DMS53 (cell line): ENCODE results near the gene TMEM179B.
"Not testable (repeated sequence)": the region's sequence is repeated elsewhere in the genome, so short reads cannot be mapped to it uniquely, and the experiment has no call there.

ENCODE experiments used
- DNase-seq: peaks from one replicate; lab custom pipeline; 2025; lab: John Stamatoyannopoulos, UW

Gene TMEM179B, protein sequence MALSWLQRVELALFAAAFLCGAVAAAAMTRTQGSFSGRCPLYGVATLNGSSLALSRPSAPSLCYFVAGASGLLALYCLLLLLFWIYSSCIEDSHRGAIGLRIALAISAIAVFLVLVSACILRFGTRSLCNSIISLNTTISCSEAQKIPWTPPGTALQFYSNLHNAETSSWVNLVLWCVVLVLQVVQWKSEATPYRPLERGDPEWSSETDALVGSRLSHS

DNA sequence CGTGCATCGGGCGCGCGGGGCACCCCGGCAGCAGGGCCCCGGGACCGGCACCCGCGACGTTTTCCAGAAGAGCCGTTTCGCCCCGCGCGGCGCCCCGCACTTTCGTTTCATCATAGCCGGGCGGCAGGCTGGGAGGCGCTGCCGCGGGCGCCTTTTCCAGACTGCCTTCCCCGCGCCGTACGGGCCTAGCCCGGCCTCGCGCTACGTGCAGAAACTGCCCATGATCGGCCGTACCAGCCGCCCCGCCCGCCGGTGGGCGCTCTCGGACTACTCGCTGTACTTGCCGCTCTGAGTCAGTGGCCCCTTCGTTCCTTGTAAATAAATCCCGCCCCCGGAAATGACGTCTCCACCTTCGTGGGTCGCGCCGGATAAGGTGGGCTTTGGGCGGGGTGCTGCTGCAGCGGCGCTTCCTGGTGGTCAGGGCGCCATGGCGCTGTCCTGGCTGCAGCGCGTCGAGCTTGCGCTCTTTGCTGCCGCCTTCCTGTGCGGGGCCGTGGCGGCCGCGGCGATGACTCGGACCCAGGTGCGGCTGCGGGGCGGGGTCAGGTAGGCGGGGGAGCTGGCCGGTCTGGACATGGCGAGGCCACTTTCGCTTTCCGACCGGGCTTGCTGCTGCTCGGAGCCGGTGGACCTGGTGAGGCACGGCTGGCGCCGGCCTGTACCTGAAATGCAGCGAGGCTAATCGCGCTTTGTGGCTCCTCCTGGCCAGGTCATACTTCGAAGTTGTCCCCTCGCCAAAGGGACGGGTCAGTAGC lies at the start of gene TMEM179B:
Gene TMEM179B, plus strand, starts transcription at position 398 of the 755 bp plus-strand sequence. Its CDS starts 30 bp downstream, at position 428.
- DNase-seq: peak; percentile 99

DNA sequence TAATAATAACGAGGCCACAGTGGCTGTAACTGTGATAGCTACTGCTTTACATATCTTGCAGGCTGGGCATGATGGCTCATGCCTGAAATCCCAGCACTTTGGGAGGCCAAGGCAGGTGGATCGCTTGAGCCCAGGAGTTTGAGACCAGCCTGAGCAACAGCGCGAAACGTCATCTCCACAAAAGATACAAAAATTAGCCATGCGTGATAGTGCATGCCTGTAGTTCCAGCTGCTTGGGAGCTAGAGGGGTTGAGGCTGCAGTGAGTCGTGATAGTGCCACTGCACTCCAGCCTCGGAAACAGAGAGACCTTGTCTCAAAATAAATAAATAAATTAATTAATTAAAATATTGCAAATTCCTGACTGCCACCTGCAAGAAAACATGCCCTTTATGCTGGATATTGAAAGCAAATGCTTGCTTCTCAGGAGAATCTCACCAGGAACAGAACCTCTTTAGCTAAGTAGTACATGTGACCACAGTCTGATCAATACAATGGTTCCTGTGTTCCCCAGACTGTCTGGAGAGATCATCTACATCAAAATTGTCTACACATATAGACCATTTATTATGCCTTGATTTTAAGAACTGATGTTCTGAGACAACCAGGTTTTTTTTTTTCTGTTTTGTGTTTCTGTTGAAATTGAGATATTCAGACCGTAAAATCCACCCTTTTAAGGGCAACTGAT lies 39.6 kb upstream of the TMEM179B start:
- DNase-seq: no peak

DNA sequence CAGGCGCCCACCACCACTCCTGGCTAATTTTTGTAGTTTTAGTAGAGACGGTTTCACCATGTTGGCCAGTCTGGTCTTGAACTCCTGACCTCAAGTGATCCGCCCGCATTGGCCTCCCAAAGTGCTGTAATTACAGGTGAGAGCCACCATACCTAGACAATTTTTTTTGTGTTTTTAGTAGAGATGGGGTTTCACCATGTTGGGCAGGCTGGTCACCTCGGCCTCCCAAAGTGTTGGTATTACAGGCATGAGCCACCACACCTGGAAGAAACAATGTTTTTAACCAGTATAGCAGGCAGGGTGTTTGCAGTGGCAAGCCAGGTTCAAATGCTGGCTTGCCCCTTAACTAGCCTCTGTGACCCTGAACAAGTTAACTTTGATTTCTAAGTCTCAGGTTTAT lies 37.3 kb upstream of the TMEM179B start:
- not testable (repeated sequence) for DNase-seq

DNA sequence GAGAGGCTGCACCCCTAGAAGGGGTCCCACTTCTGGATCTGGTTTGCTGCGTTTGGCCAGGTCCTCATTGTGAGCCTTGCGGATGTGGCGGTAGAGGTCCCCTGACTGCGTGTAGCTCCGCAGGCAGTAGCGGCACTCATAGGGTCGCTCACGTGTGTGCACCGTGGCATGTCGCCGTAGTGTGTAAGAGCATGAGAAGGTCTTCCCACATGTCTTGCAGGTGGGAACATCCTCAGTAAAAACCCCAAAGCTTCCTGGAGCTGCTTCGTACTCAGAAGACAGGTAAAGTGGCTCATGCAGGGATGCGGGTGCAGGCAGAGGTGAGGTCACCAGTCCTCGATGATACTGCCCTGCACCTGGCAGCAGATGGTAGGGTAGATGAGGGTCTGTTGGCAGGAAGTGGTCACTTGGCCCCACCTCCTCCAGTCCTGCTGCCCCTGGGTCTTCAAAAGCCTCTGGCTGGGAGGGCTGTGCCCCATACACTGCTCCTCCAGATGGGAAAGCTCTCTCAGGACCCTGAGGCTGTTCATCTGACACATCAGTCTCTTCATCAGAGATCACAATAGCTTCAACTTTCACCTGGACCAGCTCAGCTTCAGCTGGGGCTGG lies 34.9 kb upstream of the TMEM179B start:
- no peak for DNase-seq

DNA sequence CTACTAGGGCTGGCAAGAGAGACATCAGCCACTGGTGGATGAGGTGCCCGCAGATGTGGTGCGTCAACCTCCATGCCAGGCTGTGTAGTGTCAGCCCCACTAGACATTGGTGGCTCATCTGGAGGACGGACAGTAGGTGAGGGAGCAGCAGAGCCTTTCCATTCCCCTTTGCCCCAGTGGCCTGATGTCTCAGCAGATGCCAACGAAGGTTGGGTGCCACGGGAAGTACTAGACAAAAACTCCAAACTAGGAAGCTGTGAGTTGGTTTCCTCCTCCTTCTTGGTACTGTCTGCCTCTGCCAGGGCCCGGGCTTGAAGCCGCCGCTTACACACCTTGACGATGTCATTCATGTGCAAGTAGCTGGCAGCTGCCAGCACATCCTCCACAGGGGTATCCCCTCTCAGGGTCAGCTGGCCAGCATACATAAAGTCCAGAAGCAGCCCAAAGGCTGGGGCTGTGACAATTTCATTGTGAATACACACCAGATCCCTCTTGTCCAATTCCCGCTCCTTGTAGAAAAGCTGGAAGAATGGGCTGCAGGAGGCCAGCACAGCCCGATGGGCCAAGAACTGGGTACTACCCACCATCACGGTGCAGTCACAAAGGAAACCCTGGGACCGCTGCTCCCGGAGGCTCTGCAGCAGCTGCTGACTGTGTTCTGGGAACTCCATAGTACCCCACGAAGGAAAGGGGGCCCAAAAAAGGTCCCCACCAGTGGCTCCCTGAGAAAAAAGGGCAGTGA lies 34.0 kb upstream of the TMEM179B start:
- DNase-seq: no peak

DNA sequence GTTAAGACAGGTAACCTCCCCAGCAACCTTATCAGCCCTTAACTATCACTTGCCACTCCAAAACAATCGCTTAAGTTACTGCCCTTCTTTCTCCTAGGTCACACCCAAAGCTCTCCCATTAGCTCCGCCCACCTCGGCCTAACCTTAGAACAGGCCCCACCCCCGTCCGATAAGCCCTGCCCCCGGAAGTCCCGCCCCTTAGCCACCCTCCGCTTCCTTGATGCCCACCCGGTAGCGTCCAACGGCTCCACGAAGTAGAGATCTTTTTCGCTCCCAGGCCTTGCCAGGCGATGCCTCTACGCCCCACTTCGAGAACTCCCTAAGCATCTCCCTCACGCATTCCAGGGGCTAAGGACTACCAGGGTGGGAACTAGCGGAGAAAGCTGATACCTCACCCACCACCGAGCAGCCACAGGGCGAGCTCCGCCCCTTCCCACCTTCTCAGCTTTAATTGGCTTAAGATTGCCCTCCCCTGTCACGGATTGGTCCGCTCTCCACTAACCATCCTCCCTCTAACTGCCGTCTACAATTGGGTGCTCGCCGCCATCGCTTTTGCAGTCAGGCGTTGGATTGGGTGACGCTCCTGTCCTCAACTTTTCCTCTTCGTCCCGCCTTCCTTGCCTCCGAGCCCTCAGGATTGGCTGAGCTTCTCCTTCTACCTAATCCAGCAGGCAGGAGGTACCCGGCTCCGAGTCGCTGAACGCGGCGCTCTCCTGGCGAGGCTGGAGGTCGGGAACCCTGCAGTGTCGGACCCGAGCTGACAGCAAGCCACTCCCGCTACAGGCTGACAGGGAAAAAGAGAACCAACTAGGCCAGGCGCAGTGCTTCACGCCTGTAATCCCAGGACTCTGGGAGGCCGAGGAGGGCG lies 33.2 kb upstream of the TMEM179B start, which contains the start of gene ZBTB3:
Gene ZBTB3, minus strand, starts transcription at position 425 of the 868 bp plus-strand sequence. CDS start 496 bp downstream, outside the sequence.
- DNase-seq: peak; percentile 100

DNA sequence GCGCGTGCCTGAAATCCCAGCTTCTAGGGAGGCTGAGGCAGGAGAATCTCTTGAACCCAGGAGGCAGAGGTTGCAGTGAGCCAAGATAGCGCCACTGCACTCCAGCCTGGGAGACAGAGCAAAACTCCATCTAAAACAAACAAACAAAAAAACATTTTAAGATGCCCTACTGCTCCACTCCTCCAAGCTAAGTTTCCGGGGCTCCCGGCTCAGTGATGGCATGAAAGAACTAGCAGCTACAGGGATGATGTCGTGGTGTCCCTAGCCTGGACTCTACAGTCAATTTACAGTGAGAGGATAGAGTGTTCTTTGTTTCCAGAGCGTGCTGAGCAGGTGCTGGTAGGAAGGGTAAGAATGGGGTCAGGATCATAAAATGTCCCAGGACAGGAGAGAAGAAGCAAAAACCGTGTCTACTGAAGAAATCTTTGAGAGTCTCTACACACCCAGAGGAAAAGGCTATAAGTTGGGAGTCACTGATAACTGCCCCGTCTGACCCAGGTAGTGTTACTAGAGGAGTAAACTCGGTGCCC lies 32.1 kb upstream of the TMEM179B start:
- DNase-seq: no peak

DNA sequence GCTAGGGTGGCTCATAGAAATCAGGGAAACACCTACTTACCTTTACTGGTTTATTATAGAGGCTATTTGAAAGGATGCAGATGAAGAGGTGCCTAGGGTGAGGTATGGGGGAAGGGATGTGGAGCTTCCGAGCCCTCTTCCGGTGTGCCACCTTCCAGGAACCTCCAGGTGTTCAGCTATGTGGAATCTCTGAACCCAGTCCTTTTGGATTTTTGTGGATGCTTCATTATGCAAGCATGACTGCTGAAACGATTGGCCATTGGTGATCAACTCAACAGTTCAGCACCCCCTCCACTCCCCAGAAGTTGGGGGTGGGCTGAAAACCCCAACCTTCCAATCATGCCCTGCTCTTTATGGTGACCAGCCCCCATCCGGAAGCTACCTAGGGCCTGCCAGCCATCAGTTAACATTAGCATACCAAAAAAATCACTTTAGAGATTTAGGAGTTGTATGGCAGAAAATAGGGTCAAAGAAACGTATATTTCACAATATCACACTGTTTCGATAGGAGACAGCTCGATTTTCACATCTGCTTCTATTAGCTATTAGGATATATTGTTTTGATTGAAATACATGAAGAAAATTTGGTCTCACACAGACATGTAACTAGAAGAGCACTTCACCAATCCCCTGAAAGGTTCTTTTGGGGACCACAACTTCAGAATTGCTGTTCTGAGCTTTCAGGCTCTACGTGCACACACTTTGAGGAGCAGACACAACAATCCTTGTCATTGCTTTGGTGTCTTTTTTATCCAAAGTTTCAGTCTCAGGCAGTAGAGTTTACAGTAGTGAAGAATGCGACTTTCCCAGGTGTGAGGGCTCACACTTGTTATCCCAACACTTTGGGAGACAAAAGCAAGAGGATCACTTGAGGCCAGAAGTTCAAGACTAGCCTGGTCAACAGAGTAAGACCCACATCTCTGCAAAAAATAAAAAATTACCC lies 29.1 kb upstream of the TMEM179B start:
- DNase-seq: no peak

DNA sequence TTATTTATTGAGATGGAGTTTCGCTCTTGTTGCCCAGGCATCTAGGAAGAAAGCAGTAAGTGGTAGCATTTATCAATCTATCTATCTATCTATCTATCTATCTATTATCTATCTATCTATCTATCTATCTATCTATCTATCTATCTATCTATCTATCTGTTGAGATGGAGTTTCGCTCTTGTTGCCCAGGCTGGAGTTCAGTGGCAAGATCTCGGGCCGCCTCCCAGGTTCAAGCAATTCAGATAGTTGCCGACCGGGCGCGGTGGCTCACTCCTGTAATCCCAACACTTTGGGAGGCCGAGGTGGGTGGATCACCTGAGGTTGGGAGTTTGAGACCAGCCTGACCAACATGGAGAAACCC lies 26.4 kb upstream of the TMEM179B start:
- peak; percentile 46 for DNase-seq

DNA sequence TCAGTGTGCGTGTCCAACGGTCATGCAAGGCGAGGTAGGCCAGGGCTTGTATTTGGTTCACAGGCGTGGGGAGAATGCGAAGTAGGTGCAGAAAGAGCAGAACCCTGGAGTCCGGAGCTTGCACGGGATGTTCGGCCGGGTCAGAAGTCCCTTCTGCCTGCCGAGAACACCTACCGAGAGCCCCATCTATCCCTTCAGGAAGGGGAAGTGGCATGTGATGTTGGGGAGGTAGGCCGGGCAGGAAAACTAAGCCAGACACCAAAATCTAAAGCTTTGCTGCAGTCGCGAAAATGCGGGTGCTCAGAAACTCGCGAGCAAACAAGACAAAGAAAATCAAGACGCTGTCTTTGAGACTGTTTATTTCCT lies 16.4 kb upstream of the TMEM179B start:
- peak; percentile 85 for DNase-seq

DNA sequence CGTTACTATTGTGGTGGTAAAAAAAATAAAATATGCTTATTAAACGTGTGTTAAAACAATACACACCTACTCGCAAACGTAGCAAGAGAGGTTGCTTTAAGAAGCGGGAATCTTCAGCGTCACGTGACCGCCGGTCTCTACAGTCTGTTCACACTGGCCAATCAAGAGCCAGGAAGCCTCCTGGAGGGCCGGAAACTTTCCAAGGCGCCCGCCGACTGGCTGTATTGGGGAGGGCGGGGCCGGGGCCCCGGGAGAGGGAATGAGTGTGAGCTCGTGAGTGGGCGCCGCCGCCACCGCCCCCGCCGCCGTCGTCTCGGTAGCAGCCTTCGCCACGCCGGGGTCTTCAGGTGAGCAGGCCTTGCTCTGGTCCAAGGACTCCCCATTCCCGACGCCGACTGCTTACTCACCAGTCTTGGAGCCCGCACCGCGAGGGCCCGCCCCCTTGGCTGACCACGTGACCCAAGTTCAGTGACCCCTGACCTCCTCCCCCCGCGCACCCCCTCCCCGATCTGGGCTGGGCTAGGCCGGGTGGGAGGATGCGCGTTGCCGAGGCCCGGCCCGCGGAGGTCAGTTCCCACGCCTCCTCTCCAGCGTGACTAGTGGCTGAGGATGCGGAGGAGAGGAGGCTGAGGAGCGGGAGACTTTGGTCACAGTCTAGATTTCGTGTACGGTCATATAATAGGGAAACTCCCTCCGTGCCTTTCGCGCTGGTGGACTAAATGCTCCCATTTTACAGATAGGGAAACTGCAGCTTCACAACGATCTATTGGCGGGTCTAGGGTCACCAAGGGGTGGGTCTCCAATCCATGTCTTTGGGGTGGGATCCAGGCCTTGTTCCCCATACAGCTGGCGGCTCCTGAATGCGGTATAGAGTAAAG lies 15.8 kb upstream of the TMEM179B start, which contains the start of gene TAF6L:
Gene TAF6L, plus strand, starts transcription at position 253 of the 878 bp plus-strand sequence. CDS start 4,388 bp downstream, outside the sequence.
- DNase-seq: peak; percentile 99

DNA sequence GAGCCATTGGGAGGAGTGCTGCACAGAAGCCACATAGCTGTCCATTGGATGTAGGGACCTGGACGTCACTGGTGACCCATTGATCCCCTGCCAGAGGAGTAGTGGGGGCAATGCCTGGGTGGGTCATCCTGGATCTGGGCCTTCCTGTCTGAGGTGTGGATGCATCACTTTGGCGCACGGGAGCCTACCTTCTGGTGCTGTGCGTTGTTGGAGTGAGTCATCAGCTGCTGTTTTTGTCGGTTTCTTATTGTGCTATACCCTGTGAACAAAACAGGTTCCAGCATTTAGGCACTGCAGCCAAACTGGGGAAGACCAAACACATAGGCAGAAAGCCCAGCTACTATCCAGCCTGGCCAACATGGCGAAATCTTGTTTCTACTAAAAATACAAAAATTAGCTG lies 12.8 kb upstream of the TMEM179B start:
- DNase-seq: no peak

DNA sequence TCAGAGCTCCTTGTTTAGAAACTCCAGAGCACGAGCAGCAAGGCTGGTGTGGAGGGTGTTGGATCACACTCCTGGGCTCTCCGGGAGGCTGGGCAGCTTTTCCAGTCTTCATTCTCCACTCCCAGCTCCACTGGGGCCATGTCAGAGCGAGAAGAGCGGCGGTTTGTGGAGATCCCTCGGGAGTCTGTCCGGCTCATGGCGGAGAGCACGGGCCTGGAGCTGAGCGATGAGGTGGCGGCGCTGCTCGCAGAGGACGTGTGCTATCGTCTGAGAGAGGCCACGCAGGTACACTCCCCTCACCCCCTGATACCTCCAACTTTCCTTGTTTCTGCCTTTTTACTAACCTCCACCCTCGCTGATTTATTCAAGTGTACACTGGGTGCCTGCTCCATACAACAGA lies 11.6 kb upstream of the TMEM179B start:
- DNase-seq: no peak

DNA sequence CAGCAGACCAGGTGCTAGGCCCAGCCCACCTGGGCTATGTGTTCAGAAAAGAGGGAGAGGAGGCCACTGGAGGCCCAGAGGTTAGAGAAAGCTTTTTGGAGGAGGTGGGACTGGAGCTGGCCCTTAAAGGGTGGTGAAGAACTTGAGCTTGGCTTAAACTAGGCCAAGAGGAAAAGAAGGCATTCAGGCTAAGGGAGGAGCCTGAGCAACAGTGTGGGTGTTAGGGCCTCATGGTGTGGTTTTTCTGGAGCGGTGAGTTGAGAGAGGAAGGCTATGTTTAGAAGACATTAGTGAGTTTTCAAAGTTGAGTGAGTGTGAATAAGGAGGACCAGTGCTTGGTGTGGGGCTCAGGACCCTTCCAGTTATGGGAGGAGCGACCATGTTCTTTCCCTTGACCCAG lies 9.8 kb upstream of the TMEM179B start:
- no peak for DNase-seq

DNA sequence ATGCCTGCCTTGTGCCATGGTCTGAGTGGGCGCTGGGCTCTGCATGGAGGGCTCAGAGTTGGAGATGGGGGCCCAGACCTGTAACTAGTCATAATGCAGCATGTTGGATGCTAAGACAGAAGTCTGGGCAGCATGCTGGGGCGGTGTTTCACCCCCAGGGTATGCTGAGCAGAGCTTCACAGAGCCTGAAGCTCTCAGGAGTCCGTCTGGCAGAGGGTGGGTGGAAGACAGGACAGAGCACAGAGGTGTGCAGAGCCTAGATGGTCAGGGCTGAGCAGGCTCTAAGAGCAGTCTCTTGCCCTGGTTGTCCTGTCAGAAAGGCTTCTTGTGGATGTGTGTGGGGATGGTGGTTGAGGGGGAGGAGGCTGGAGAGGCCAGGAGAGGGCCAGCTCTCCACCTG lies 8.8 kb upstream of the TMEM179B start:
- peak; percentile 18 for DNase-seq

DNA sequence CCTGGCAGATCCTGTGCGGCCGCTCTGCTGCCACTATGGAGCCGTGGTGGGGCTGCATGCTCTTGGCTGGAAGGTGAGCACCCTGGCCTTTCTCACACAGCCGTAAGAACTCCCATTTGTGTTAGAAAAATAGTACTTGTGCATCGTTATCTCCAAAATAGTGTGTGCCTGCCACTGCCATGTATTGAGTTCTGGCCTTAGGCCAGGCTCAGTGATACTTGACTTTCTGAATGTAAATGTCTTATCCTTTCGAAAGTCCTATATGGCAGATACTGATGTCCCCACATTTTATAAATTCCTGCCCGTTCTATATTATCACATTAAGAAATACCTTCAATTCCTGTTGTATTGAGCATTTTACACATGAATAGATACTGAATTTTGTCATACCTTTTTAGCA lies 4.4 kb upstream of the TMEM179B start:
- no peak for DNase-seq

DNA sequence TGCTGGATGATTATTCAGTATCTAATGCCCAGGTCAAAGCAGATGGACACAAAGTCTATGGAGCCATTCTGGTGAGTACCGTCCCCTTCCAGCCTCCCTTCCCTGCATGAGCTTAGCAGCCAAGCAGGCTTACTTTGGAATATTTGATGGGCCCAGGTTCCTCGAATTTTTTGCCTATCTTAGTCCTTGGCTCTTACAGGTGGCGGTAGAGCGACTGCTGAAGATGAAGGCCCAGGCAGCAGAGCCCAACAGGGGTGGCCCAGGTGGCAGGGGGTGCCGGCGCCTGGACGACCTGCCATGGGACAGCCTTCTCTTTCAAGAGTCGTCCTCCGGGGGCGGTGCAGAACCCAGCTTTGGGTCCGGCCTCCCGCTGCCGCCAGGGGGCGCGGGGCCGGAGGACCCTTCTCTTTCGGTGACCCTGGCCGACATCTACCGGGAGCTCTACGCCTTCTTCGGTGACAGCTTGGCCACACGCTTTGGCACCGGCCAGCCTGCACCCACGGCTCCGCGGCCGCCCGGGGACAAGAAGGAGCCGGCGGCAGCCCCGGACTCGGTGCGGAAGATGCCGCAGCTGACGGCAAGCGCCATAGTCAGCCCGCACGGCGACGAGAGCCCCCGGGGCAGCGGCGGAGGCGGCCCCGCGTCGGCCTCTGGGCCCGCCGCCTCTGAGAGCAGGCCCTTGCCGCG lies 741 bp upstream of the TMEM179B start:
- DNase-seq: peak; percentile 93

DNA sequence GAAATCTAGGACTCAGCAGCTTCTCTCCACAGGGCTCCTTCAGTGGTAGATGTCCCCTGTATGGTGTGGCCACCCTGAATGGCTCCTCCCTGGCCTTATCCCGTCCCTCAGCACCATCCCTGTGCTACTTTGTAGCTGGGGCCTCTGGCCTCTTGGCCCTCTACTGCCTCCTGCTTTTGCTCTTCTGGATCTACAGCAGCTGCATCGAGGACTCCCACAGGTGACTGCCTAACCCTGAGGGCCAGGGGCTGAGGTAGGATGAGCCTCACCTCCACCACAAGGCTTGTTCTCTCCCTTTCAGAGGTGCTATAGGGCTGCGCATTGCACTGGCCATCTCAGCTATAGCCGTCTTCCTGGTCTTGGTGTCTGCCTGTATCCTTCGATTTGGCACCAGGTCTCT lies 1.8 kb downstream of the TMEM179B start:
- DNase-seq: peak; percentile 29
